Naive thymus-derived CD4-positive, alpha-beta T cell (primary cell): Measurements from ENCODE around the gene LYPD8. TPM values are rescaled to one million over a fixed set of nuclear protein-coding genes. Genes with fewer than 3 reads are reported as not detected.

Experiments used
- ATAC-seq: fragments of 150-1000 bp; cut with Tn5 transposase; 2 replicates; pipeline ENCODE4 v1.10.0; 2021; ENCODE audit warnings: mild to moderate bottlenecking, moderate library complexity
- CTCF ChIA-PET: fragments of 350-600 bp; sonication (Branson Sonifier 250); formaldehyde crosslinking; loops from one replicate; lab custom pipeline; 2021; ENCODE audit warnings: antibody characterized with exemption; lab: Charles Lee
- POLR2A ChIA-PET: fragments of 350-600 bp; sonication (Branson Sonifier 250); formaldehyde crosslinking; loops from one replicate; lab custom pipeline; 2021; ENCODE audit warnings: antibody characterized with exemption, inconsistent platforms; lab: Charles Lee
- DNase-seq, 9 donors: peaks; one replicate each; pipeline versions ENCODE4 v3.0.0 to v3.0.0-alpha.2; 2020 to 2022; ENCODE audit warnings: mixed read lengths in 1 of 9
- H3K27ac ChIP-seq: one replicate; pipeline ENCODE4 v1.7.0; 2013; ENCODE audit warnings: mild to moderate bottlenecking, low read depth, low read length, moderate library complexity
- H3K27me3 ChIP-seq, 2 donors: one replicate each; pipeline ENCODE4 v1.7.0; 2013; ENCODE audit warnings: low read length in 2 of 2, mild to moderate bottlenecking in 2 of 2, moderate library complexity in 2 of 2; ENCODE audit not compliant: control insufficient read depth in 2 of 2, insufficient read depth in 2 of 2
- H3K36me3 ChIP-seq, 3 experiments: 1 replicate in 2 of 3; 2 replicates in 1 of 3; pipeline ENCODE4 v1.7.0; 2013; ENCODE audit warnings: low read length in 3 of 3, mild to moderate bottlenecking in 3 of 3, moderate library complexity in 1 of 3; ENCODE audit not compliant: insufficient read depth in 3 of 3, control insufficient read depth in 2 of 3
- H3K4me1 ChIP-seq, 2 donors: one replicate each; pipeline ENCODE4 v1.7.0; 2013; ENCODE audit warnings: low read length in 2 of 2, mild to moderate bottlenecking in 2 of 2, moderate library complexity in 1 of 2; ENCODE audit not compliant: control insufficient read depth in 2 of 2, insufficient read depth in 2 of 2
- H3K4me3 ChIP-seq: 2 replicates; pipeline ENCODE4 v1.7.0; 2013; ENCODE audit warnings: mild to moderate bottlenecking, low read length
- H3K9me3 ChIP-seq, 3 experiments: 1 replicate in 2 of 3; 2 replicates in 1 of 3; pipeline ENCODE4 v1.7.0; 2013; ENCODE audit warnings: low read length in 3 of 3; ENCODE audit not compliant: control insufficient read depth in 2 of 3
- H3K27ac Mint-ChIP-seq, 9 donors: one replicate each; pipeline ENCODE4 v1.8.0; 2020 to 2022; ENCODE audit warnings: mixed read lengths in 9 of 9, mild to moderate bottlenecking in 8 of 9, moderate library complexity in 5 of 9, inconsistent platforms in 2 of 9
- H3K27me3 Mint-ChIP-seq, 5 donors: one replicate each; pipeline ENCODE4 v1.8.0; 2021 to 2022; ENCODE audit warnings: mixed read lengths in 5 of 5, mild to moderate bottlenecking in 1 of 5
- H3K36me3 Mint-ChIP-seq, 5 donors: one replicate each; pipeline ENCODE4 v1.8.0; 2020 to 2022; ENCODE audit warnings: mixed read lengths in 5 of 5, mild to moderate bottlenecking in 3 of 5, inconsistent platforms in 1 of 5
- H3K4me1 Mint-ChIP-seq, 7 donors: one replicate each; pipeline ENCODE4 v1.8.0; 2020 to 2022; ENCODE audit warnings: mixed read lengths in 7 of 7, mild to moderate bottlenecking in 3 of 7, inconsistent platforms in 1 of 7
- H3K4me3 Mint-ChIP-seq, 10 donors: one replicate each; pipeline ENCODE4 v1.8.0; 2020 to 2022; ENCODE audit warnings: mild to moderate bottlenecking in 10 of 10, mixed read lengths in 10 of 10, moderate library complexity in 6 of 10, inconsistent platforms in 2 of 10
- H3K9me3 Mint-ChIP-seq, 11 donors: one replicate each; pipeline ENCODE4 v1.8.0; 2020 to 2022; ENCODE audit warnings: mixed read lengths in 11 of 11, mild to moderate bottlenecking in 4 of 11, inconsistent platforms in 1 of 11, moderate library complexity in 1 of 11
- intact Hi-C, 2 donors: fragments of 100-400 bp; cut with micrococcal nuclease; formaldehyde crosslinking; loops; one replicate each; pipeline ENCODE4 v1.15.1; 2023
- polyA plus RNA-seq, 2 donors: library from polyadenylated mRNA; unstranded; fragments of 300-500 nt; fragmentation: Illumina TruSeq; gene quantifications; one replicate each; pipeline ENCODE4 v1.2.3, GENCODE V29; 2021
- total RNA-seq, 6 experiments: library from RNA in 5 of 6; stranded (reverse) in 5 of 6; gene quantifications; 1 replicate in 5 of 6; 2 replicates in 1 of 6; pipeline ENCODE4 v1.2.3 and lab custom pipeline; 2021 to 2026

LYPD8 gene
- total and polyA plus RNA-seq, 7 experiments from 2014 or later: not detected

GRCh38 chr1:248714248-248714647 is 41.3 kb downstream of the LYPD8 start:
- Histone ChIP-seq H3K4me3 (no peak overlapping the region), H3K4me1 (no peaks in the 10 kb centered on the region), H3K27ac (no peak overlapping the region), H3K27me3 (no peaks in the 10 kb centered on the region), H3K36me3 (no peaks in the 10 kb centered on the region), H3K9me3 (peaks cover 0 to 6% (median 0%) of the 10 kb centered on the region in 3 experiments)
- ChIA-PET CTCF (no interaction called here), POLR2A (no interaction called here)
- Mint-ChIP-seq H3K36me3 (no peaks in the 10 kb centered on the region), H3K4me3 (no peak overlapping the region), H3K27ac (no peak overlapping the region), H3K4me1 (no peaks in the 10 kb centered on the region), H3K27me3 (peaks cover 0 to 17% (median 7%) of the 10 kb centered on the region in 5 donors), H3K9me3 (peaks cover 0 to 39% (median 14%) of the 10 kb centered on the region in 11 donors)
- intact Hi-C loops: no loop called here
- ATAC-seq (no peak), DNase-seq (no peak)

DNA sequence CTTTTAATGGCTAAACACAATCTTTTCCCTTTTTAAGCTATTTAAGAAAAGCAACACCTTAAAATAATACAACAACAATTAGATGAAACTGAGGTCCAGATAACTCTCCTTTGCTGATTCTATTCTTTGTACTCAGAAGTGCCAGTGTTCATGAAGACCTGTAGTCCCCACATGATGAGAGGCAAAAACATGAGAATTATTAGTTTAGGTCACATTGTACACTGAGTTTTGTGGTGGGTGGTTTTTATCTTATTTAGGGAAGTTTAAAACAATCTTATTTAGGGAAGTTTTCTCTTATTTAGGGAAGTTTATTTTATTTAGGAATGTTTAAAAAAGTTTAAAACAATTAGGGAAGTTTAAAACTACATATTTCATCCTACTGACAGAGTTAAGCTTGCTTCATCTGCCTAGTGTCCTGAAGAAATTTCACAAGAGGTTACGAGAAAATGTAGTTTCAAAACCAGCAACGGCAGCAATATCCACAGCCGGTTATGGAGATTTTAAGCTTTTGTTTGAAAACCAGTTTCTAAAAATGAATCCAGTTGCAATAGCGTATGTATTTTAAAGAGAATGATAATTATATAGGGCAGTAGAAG is 45.2 kb downstream of the LYPD8 start:
- POLR2A ChIA-PET: no interaction called here
- DNase-seq (no peak), ATAC-seq (no peak)
- intact Hi-C loops: no loop called here
- H3K4me3 Mint-ChIP-seq: no peak overlapping the region
- no peak overlapping the region for H3K27ac ChIP-seq
- no peaks in the 10 kb centered on the region for H3K36me3 Mint-ChIP-seq
- peaks cover 0 to 34% (median 14%) of the 10 kb centered on the region in 11 donors for H3K9me3 Mint-ChIP-seq
- CTCF ChIA-PET: no interaction called here
- peaks cover 0 to 2% (median 0%) of the 10 kb centered on the region in 7 donors for H3K4me1 Mint-ChIP-seq
- H3K27me3 ChIP-seq: no peaks in the 10 kb centered on the region
- H3K27me3 Mint-ChIP-seq: peaks cover 0 to 26% (median 15%) of the 10 kb centered on the region in 5 donors
- no peak overlapping the region for H3K4me3 ChIP-seq
- no peaks in the 10 kb centered on the region for H3K4me1 ChIP-seq
- H3K27ac Mint-ChIP-seq: no peak overlapping the region
- H3K9me3 ChIP-seq: peaks cover 0 to 6% (median 0%) of the 10 kb centered on the region in 3 experiments
- H3K36me3 ChIP-seq: no peaks in the 10 kb centered on the region

GRCh38 chr1:248704606-248705005 is 51.0 kb downstream of the LYPD8 start:
- ChIA-PET POLR2A (interaction anchor here (0.5 kb wide), 1 partner anchor 16 kb away, joined by 3 read pairs; no protein-coding TSS in a partner anchor), CTCF (no interaction called here)
- Mint-ChIP-seq H3K4me1 (peaks cover 0 to 2% (median 0%) of the 10 kb centered on the region in 7 donors), H3K27ac (no peak overlapping the region), H3K4me3 (no peak overlapping the region), H3K9me3 (no peaks in the 10 kb centered on the region), H3K27me3 (peaks cover 0 to 13% (median 7%) of the 10 kb centered on the region in 5 donors), H3K36me3 (no peaks in the 10 kb centered on the region)
- no peak for ATAC-seq
- no peak for DNase-seq
- no peak overlapping the region for H3K4me3 ChIP-seq
- H3K36me3 ChIP-seq: no peaks in the 10 kb centered on the region
- no peaks in the 10 kb centered on the region for H3K9me3 ChIP-seq
- H3K27ac ChIP-seq: no peak overlapping the region
- intact Hi-C loops: no loop called here
- no peaks in the 10 kb centered on the region for H3K27me3 ChIP-seq
- H3K4me1 ChIP-seq: no peaks in the 10 kb centered on the region

- H3K4me1 ChIP-seq: no peaks in the 10 kb centered on the region
- intact Hi-C loops: loop anchor here in 1 of 2 donors (1.0 kb wide), 1 partner anchor 104 kb away; no protein-coding TSS in a partner anchor
- POLR2A ChIA-PET: no interaction called here
- no peak overlapping the region for H3K4me3 Mint-ChIP-seq
- H3K9me3 Mint-ChIP-seq: no peaks in the 10 kb centered on the region
- no peak overlapping the region for H3K27ac Mint-ChIP-seq
- H3K4me3 ChIP-seq: no peak overlapping the region
- no peak overlapping the region for H3K27ac ChIP-seq
- no peaks in the 10 kb centered on the region for H3K9me3 ChIP-seq
- H3K4me1 Mint-ChIP-seq: peaks cover 0 to 2% (median 0%) of the 10 kb centered on the region in 7 donors
- no peaks in the 10 kb centered on the region for H3K36me3 ChIP-seq
- DNase-seq (no peak), ATAC-seq (no peak)
- no peaks in the 10 kb centered on the region for H3K36me3 Mint-ChIP-seq
- peaks cover 0 to 12% (median 5%) of the 10 kb centered on the region in 5 donors for H3K27me3 Mint-ChIP-seq
- no peaks in the 10 kb centered on the region for H3K27me3 ChIP-seq
- CTCF ChIA-PET: no interaction called here
Measured at GRCh38 chr1:248703674-248704073, 51.9 kb downstream of the LYPD8 start.

- Histone ChIP-seq H3K36me3 (no peaks in the 10 kb centered on the region), H3K27me3 (no peaks in the 10 kb centered on the region), H3K4me1 (no peaks in the 10 kb centered on the region), H3K4me3 (no peak within 1 kb of the TSS), H3K9me3 (no peaks in the 10 kb centered on the region), H3K27ac (no peak within 1 kb of the TSS)
- Mint-ChIP-seq H3K36me3 (no peaks in the 10 kb centered on the region), H3K27ac (no peak within 1 kb of the TSS), H3K27me3 (peaks cover 0 to 9% (median 5%) of the 10 kb centered on the region in 5 donors), H3K4me1 (no peaks in the 10 kb centered on the region), H3K4me3 (no peak within 1 kb of the TSS), H3K9me3 (no peaks in the 10 kb centered on the region)
- POLR2A ChIA-PET: no interaction called here
- CTCF ChIA-PET: no interaction called here
- intact Hi-C loops: loop anchor here in 1 of 2 donors (1.0 kb wide), 1 partner anchor 105 kb away; no protein-coding TSS in a partner anchor
- DNase-seq (no peak), ATAC-seq (no peak)
Measured at GRCh38 chr1:248702714-248703113, 52.8 kb downstream of the LYPD8 start, which contains the start of gene OR14I1. OR14I1 (minus strand) TSS chr1:248702766.

- DNase-seq (no peak), ATAC-seq (no peak)
- no peak overlapping the region for H3K4me3 Mint-ChIP-seq
- no peaks in the 10 kb centered on the region for H3K27me3 ChIP-seq
- no peaks in the 10 kb centered on the region for H3K4me1 Mint-ChIP-seq
- H3K27me3 Mint-ChIP-seq: peaks cover 0 to 15% (median 9%) of the 10 kb centered on the region in 5 donors
- H3K9me3 ChIP-seq: no peaks in the 10 kb centered on the region
- H3K27ac ChIP-seq: no peak overlapping the region
- H3K4me3 ChIP-seq: no peak overlapping the region
- no peaks in the 10 kb centered on the region for H3K9me3 Mint-ChIP-seq
- POLR2A ChIA-PET: no interaction called here
- H3K36me3 ChIP-seq: no peaks in the 10 kb centered on the region
- no peaks in the 10 kb centered on the region for H3K36me3 Mint-ChIP-seq
- H3K27ac Mint-ChIP-seq: peak overlapping the region in 1 of 9 donors; percentile 16
- intact Hi-C loops: no loop called here
- CTCF ChIA-PET: no interaction called here
- no peaks in the 10 kb centered on the region for H3K4me1 ChIP-seq
Measured at GRCh38 chr1:248699099-248699498, 56.5 kb downstream of the LYPD8 start.

DNA sequence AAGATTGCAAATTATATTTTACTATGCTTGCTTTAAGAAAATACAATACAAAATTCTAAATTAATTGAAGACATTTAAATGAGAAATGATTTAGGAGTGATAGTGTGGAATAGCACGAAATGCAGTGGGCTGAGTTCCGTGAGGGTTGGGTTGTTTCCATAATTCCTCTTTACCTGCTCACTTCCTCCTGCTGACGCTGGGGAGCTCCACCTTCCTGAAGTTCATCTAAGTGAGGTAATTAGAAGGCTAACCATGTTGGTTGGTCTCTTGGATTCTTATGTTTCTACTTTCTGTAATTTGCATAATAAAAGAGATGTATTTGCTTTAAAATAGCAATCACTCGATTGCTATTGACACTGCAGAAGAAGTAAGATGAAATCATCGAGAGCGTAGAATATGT is 57.7 kb downstream of the LYPD8 start:
- Mint-ChIP-seq H3K27ac (no peak overlapping the region), H3K27me3 (peaks cover 0 to 20% (median 9%) of the 10 kb centered on the region in 5 donors), H3K4me1 (no peaks in the 10 kb centered on the region), H3K4me3 (no peak overlapping the region), H3K9me3 (peaks cover 0 to 2% (median 0%) of the 10 kb centered on the region in 11 donors), H3K36me3 (no peaks in the 10 kb centered on the region)
- Histone ChIP-seq H3K36me3 (no peaks in the 10 kb centered on the region), H3K4me1 (no peaks in the 10 kb centered on the region), H3K9me3 (no peaks in the 10 kb centered on the region), H3K4me3 (no peak overlapping the region), H3K27ac (no peak overlapping the region), H3K27me3 (no peaks in the 10 kb centered on the region)
- CTCF ChIA-PET: no interaction called here
- intact Hi-C loops: no loop called here
- ATAC-seq (no peak), DNase-seq (no peak)
- POLR2A ChIA-PET: no interaction called here
